Ishikawa (cell line): Measurements from ENCODE around the gene METTL1.

Experiments used
- CEBPB ChIP-seq: IDR thresholded peaks from 2 replicates; pipeline ENCODE4 v1.6.1; 2012
- CREB1 ChIP-seq: IDR thresholded peaks from 2 replicates; pipeline ENCODE4 v1.6.1; 2012; ENCODE audit warnings: low read depth
- EGR1 ChIP-seq: IDR thresholded peaks from 2 replicates; pipeline ENCODE4 v1.6.1; 2012
- EP300 ChIP-seq: IDR thresholded peaks from 2 replicates; pipeline ENCODE4 v1.6.1; 2012; ENCODE audit warnings: borderline replicate concordance
- FOXM1 ChIP-seq: IDR thresholded peaks from 2 replicates; pipeline ENCODE4 v1.6.1; 2012; ENCODE audit warnings: low read depth, borderline replicate concordance
- MAX ChIP-seq: IDR thresholded peaks from 2 replicates; pipeline ENCODE4 v1.6.1; 2012
- NFIC ChIP-seq: IDR thresholded peaks from 2 replicates; pipeline ENCODE4 v1.6.1; 2012
- RAD21 ChIP-seq: IDR thresholded peaks from 2 replicates; pipeline ENCODE4 v1.6.1; 2012; ENCODE audit warnings: low read depth
- REST ChIP-seq: IDR thresholded peaks from 2 replicates; pipeline ENCODE4 v1.6.1; 2012; ENCODE audit warnings: low read depth, mild to moderate bottlenecking
- TAF1 ChIP-seq: IDR thresholded peaks from 2 replicates; pipeline ENCODE4 v1.6.1; 2012; ENCODE audit warnings: low read depth, mild to moderate bottlenecking
- TCF12 ChIP-seq: IDR thresholded peaks from 2 replicates; pipeline ENCODE4 v1.6.1; 2012; ENCODE audit warnings: low read depth
- TEAD4 ChIP-seq: IDR thresholded peaks from 2 replicates; pipeline ENCODE4 v1.6.1; 2012
- USF1 ChIP-seq: IDR thresholded peaks from 2 replicates; pipeline ENCODE4 v1.6.1; 2012
- YY1 ChIP-seq: IDR thresholded peaks from 2 replicates; pipeline ENCODE4 v1.6.1; 2012; ENCODE audit warnings: low read depth
- ZBTB7A ChIP-seq: IDR thresholded peaks from 2 replicates; pipeline ENCODE4 v1.6.1; 2012; ENCODE audit warnings: low read depth

The METTL1 gene

GRCh38 chr12:57722716-57723629 is 48.9 kb downstream of the METTL1 start:
- no peak for TF ChIP-seq NFIC

- TF ChIP-seq FOXM1 (no peak), MAX (no peak), CREB1 (no peak), CEBPB (no peak), USF1 (no peak), NFIC (no peak), YY1 (no peak), REST (no peak), EGR1 (no peak), TCF12 (no peak), RAD21 (no peak), TAF1 (no peak), EP300 (no peak), ZBTB7A (no peak), TEAD4 (no peak)
These were observed 51.0 kb downstream of the METTL1 start for GRCh38 chr12:57720606-57721595.

GRCh38 chr12:57719777-57720605 is 51.9 kb downstream of the METTL1 start:
- TF ChIP-seq REST (no peak), RAD21 (no peak), EP300 (no peak), YY1 (no peak), ZBTB7A (no peak), MAX (no peak), TEAD4 (no peak), CEBPB (no peak), CREB1 (no peak), TAF1 (no peak), USF1 (no peak), EGR1 (no peak), TCF12 (no peak), NFIC (no peak), FOXM1 (no peak)

- no peak for TF ChIP-seq RAD21
- TF ChIP-seq TAF1: no peak
- TF ChIP-seq REST: no peak
- TF ChIP-seq FOXM1: no peak
- no peak for TF ChIP-seq TCF12
- TF ChIP-seq CEBPB: no peak
- TF ChIP-seq EP300: no peak
These were observed 53.0 kb downstream of the METTL1 start for GRCh38 chr12:57718641-57719528.
